Measurements from ENCODE around the gene GDPD4. TPM values are rescaled to one million over a fixed set of nuclear protein-coding genes. Genes with fewer than 3 reads are reported as not detected.

The GDPD4 gene
- total RNA-seq, 1 experiment from 2014 or later, result not detected

- no peak for TF ChIP-seq YY1 (IDR thresholded peaks at IDR 0.05; ENCODE audit: extremely low read depth, insufficient replicate concordance, low read depth, low read length)
- no peak for TF ChIP-seq ZFX (IDR thresholded peaks at IDR 0.05)
- TF ChIP-seq SP1 (IDR thresholded peaks at IDR 0.05; ENCODE audit: low read depth), result no peak
- no peak for TF ChIP-seq ZBTB33 (IDR thresholded peaks at IDR 0.05; ENCODE audit: extremely low read depth, insufficient replicate concordance, low read length)
- no peak for TF ChIP-seq EZH2 (IDR thresholded peaks at IDR 0.05)
Measured at GRCh38 chr11:77205467-77206263, 95.8 kb downstream of the GDPD4 start (continued).

GRCh38 chr11:77204754-77205466 lies 96.6 kb downstream of the GDPD4 start:
- no TSS peak for BruUV-seq (replicated peaks)
- Histone ChIP-seq H2AFZ (ENCODE audit: low read depth, low read length, poor library complexity, severe bottlenecking) (no peak overlapping the region), H3K4me3 (replicated peaks in 1 of 2; ENCODE audit: low read depth in 1 of 2, low read length in 2 of 2) (no peak overlapping the region), H3K27me3 (ENCODE audit: insufficient read depth, low read length) (no peaks in the 10 kb centered on the region), H3K4me1 (ENCODE audit: control insufficient read depth in 1 of 2, insufficient read depth in 2 of 2, low read length in 2 of 2) (no peaks in the 10 kb centered on the region), H3K9me2 (ENCODE audit: insufficient read depth) (no peaks in the 10 kb centered on the region), H3K4me2 (ENCODE audit: low read length) (no peak overlapping the region), H3K79me2 (ENCODE audit: insufficient read depth, low read length) (no peaks in the 10 kb centered on the region), H3K9me3 (ENCODE audit: control insufficient read depth in 1 of 2, insufficient read depth in 1 of 2, low read depth in 1 of 2, low read length in 2 of 2) (no peaks in the 10 kb centered on the region), H3K27ac (ENCODE audit: low read depth, low read length) (no peak overlapping the region), H3K36me3 (ENCODE audit: control insufficient read depth in 1 of 2, insufficient read depth in 2 of 2, low read length in 2 of 2) (no peaks in the 10 kb centered on the region), H4K20me1 (ENCODE audit: insufficient read depth) (no peaks in the 10 kb centered on the region), H3K9ac (ENCODE audit: low read length) (no peak overlapping the region)
- DNase-seq (ENCODE audit: low read depth, low spot score) (no peak), ATAC-seq (no peak)
- intact Hi-C loops (cut with micrococcal nuclease), result no loop called here
- POLR2A ChIA-PET, result no interaction called here
- CTCF ChIA-PET, result interaction anchor here (1.3 kb wide), 1 partner anchor 9 kb away, joined by 4 read pairs; no protein-coding TSS in a partner anchor
- RAD21 ChIA-PET (ENCODE audit: low non-redundant PET in 1 of 2, low total read pairs in 2 of 2, uncharacterized antibody in 2 of 2, unreplicated experiment in 2 of 2), result no interaction called here
- no peak for TF ChIP-seq EZH2 (IDR thresholded peaks at IDR 0.05)
- no peak for TF ChIP-seq CTCF (IDR thresholded peaks at IDR 0.05 in 2 of 3, conservative IDR thresholded peaks at IDR 0.05 in 1 of 3; ENCODE audit: borderline replicate concordance in 1 of 3, insufficient read depth in 1 of 3, low read depth in 2 of 3, low read length in 2 of 3)
- TF ChIP-seq CBX3 (IDR thresholded peaks at IDR 0.05; ENCODE audit: low read depth), result no peak
- TF ChIP-seq CEBPB (IDR thresholded peaks at IDR 0.05; ENCODE audit: low read depth), result no peak
- no peak for TF ChIP-seq ELF1 (IDR thresholded peaks at IDR 0.05; ENCODE audit: borderline replicate concordance, low read depth)
- TF ChIP-seq TCF7L2 (IDR thresholded peaks at IDR 0.05; ENCODE audit: borderline replicate concordance, extremely low read depth, insufficient read depth, insufficient read length), result no peak
- no peak for TF ChIP-seq YY1 (IDR thresholded peaks at IDR 0.05; ENCODE audit: extremely low read depth, insufficient replicate concordance, low read depth, low read length)
- no peak for TF ChIP-seq ATF3 (IDR thresholded peaks at IDR 0.05)
- TF ChIP-seq MAX (IDR thresholded peaks at IDR 0.05), result no peak
- no peak for TF ChIP-seq JUND (IDR thresholded peaks at IDR 0.05)
- no peak for TF ChIP-seq FOSL1 (IDR thresholded peaks at IDR 0.05; ENCODE audit: low read depth)
- no peak for TF ChIP-seq EGR1 (IDR thresholded peaks at IDR 0.05; ENCODE audit: low read depth)
- TF ChIP-seq ZNF274 (IDR thresholded peaks at IDR 0.05; ENCODE audit: low read depth, low read length), result no peak
- no peak for TF ChIP-seq ZBTB33 (IDR thresholded peaks at IDR 0.05; ENCODE audit: extremely low read depth, insufficient replicate concordance, low read length)
